Stimulated activated CD4-positive, alpha-beta T cell treated with anti-CD3 and anti-CD28 coated beads, Interleukin-15, amount 100 ng/mL, for 24 hours (primary cell): ENCODE data around the gene GOLGA8H.
"Not testable (repeated sequence)": the region's sequence is repeated elsewhere in the genome, so short reads cannot be mapped to it uniquely, and the experiment has no call there.

Source experiments
- DNase-seq: peaks from one replicate; pipeline ENCODE4 v3.0.0-alpha.2; 2020

Gene GOLGA8H, protein sequence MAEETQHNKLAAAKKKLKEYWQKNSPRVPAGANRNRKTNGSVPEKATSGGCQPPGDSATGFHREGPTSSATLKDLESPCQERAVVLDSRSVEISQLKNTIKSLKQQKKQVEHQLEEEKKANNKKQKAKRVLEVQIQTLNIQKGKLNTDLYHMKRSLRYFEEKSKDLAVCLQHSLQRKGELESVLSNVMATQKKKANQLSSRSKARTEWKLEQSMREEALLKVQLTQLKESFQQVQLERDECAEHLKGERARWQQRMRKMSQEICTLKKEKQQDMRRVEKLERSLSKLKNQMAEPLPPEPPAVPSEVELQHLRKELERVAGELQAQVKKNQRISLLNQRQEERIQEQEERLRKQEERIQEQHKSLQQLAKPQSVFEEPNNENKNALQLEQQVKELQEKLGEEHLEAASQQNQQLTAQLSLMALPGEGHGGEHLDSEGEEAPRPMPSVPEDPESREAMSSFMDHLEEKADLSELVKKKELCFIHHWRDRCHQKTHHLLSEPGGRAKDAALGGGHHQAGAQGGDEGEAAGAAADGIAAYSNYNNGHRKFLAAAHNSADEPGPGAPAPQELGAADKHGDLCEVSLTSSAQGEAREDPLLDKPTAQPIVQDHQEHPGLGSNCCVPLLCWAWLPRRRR

DNA sequence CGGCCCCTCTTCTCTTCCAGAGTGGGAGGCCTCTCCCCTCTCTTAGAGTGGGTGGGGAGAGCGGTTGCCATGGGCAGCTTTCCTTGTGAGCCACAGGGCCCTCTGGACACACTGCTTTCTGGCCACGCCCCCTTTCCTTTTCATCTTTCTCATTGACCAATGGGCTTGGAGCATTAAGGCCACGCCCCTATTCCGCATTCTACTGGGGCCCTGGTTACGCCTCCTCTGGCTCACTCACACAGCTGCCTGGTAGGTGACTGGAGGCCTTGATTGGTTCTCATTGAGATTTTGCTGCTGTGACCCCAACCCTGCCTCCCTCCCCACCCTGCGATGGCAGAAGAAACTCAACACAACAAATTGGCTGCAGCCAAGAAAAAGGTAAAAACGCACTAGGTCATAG, at the start of gene GOLGA8H:
TSS of gene GOLGA8H (plus strand) at position 233 of the 400 bp plus-strand sequence. CDS start at position 331, 98 bp downstream.
- not testable (repeated sequence) for DNase-seq

DNA sequence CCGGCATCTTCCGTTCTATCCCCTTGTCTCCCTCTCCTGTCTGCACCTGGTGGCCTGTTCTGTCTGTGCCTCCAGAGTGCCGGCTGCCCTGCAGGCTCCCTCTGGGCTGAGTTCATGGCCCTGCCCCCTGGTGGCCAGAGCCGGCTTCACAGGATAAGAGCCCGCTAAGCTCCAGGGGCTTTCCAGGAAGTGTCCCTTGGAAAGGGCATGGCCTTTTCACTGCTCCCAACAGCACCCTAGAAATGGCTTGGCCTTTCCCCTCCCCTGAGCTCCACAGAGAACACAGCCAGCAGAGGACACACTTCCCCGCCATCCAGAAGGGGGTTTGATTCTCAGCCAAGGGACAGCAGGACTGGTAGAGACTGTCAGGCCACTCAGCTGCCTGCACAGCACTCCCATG, 36.9 kb upstream of the GOLGA8H start:
- DNase-seq = not testable (repeated sequence)

DNA sequence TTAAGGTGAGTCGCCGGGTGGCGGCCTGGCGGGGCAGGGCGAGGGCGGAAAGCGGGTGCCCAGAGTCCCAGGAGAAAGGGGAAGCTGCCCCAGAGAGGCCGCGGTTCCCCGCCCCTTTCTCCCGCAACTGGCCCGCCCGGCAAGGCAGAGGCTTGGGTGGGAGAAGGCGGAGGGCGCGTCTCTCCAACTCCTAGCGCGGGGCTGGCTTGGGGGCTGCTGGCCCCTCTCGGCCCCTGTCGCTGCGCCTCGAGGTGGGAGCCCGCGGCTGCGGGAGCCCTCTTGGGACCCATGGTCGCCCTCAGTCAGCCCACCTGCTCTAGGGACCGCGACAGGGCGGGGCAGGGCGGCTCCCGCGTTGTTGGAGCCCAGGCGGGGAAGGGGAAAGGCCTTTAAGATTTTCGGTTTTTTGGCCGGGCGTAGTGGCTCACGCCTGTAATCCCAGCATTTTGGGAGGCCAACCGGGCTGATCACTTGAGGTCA, 30.8 kb upstream of the GOLGA8H start:
- DNase-seq = not testable (repeated sequence)

DNA sequence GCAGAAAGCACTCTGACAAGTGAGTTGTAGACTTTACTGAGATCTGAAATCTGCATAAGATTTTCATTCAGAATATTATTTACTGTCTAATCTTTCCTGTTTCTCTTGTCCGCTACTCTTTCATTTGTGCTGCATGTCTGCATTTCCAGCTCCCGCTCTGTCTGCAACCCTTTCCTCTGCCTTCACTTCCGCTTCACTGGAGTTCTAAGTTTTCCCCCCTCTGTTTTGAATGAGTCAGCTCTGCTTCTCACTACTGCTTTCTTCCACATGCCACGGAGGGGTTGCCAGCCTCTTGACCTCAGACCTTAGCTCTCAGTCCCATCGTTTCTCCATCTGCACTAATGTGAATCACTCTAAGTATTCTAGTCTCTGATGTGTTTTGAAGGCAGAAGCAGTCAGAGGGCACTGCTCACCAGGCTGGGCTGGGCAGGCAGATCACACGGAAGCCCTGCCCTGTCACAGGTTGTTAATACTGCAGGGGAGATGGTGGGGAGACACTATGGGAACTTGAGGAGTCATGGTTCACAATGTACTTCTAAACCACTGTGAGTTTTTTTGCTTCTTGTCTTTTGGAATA, 24.3 kb upstream of the GOLGA8H start:
- DNase-seq = not testable (repeated sequence)

DNA sequence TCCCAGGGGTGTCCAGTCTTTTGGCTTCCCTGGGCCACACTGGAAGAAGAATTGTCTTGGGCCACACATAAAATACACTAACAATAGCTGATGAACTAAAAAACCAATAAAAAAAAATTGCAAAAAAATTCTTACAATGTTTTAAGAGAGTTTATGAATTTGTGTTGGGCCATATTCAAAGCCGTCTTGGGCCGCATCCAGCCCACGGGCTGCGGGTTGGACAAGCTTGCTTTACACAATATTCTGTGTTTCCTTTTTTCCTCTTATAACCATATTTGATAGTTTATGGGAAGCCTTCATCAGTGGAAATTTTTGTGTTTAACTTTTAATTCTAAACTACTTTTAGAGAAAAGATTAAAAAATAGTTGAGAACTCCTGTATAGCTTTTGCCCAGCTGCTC, 23.1 kb upstream of the GOLGA8H start:
- not testable (repeated sequence) for DNase-seq

DNA sequence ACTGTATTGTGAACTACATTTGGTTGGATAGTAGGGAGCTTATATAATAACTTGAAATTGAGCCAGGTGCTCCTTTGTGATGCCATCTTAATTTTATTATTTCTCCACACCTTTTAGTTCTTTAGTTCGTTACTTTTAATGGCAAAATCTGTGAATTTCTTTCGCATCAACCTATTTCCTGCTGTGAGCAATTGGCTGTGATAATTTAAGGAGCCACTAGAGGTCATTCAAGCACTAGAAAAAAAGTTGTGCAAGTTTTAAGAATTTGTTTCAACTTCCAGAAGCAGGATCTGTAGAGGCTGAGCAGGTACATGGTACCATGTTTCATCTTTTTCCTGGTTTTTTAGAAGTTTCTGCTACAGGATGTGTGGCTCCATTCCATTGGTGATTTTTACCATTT, 4.9 kb upstream of the GOLGA8H start:
- DNase-seq = not testable (repeated sequence)

DNA sequence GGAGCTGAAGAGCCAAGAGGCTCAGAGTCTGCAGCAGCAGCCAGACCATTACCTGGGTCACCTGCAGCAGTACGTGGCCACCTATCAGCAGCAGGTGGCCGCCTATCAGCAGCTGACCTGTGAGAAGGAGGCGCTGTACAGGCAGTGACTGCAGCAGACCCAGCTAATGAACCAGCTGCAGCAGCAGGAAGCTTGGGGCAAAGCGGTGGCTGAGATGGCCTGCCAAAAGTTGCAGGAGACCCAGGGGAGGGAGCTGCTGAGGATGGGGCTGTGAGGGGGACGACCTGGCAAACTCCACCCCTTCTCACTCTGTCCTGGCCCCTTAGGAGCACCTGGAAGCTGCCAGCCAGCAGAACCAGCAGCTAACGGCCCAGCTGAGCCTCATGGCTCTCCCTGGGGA, 8.4 kb downstream of the GOLGA8H start:
- not testable (repeated sequence) for DNase-seq

DNA sequence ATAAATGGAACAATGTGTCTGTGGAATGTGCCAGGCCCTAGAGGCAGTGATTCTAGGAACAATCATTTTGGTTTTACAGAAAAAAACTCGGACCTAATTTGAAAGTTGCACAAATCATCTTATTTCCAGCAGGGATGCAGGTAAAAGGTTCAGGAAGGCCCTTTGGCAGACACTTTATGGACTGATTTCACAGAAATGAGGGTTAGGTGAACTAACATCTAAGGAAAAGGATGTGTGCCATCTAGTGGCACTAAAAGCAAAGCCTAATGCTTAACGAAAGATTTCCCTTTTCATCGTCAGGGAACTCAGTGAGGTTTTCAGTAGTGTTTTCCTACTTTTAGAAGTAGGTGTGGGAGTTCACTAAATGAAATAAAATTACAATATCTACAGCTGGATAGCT, 17.5 kb downstream of the GOLGA8H start:
- not testable (repeated sequence) for DNase-seq

DNA sequence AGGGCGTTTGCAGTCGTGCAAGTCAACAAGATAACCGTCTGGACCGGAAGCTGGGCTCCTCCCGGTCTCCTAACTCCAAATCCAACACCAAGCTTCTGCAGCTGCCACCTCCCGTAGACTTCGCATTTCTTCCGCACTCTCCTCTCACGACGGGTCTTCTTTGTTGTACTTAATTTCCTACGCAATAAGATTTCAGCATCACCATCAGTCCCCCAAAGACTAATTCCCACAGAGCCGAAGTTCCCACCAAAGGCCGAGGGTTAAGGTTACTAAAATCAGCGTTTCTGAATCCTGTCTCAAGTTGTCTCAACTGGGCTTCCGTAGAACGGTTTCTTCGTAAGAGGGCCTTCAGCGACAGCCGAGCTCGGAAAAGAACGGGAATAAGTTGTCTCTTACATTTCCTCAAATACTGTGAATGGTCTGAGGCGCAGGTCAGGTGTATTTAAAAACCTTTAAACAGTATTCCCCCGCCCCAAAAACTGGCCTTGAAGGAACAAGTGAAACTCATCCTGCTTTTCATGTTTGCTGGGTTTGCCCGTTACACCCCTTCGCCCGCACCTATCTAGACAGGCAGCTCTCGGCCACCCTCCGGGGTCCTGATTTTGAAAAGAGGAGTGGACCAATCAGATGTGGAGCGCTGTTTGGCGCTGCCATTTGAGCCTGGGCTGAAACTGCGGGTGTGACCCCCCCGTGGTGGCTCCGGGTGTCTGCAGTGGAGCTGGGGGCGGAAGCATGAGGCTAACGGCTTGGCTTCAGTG, 21.8 kb downstream of the GOLGA8H start, which contains the start of gene ARHGAP11B:
TSS of gene ARHGAP11B (plus strand) at position 693 of the 758 bp plus-strand sequence.
- DNase-seq = peak; percentile 97

DNA sequence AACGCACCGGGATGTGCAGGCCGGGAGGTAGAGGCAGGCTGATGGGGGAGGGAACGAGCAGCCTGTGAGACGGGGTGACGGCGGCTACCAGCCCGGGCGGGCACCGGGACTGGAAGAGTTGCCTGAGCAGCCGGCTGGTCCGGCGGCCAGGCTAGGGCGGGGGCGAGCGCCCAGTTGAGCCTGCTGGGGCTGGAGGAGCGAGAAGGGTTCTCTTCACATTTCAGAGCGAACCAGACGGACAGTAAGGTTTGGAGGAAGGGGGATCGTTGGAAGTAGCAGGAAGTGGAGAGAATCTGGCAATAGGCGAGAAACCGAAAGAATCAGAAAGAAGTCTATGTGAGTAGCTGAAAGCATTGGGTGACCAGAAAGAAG, 22.4 kb downstream of the GOLGA8H start:
- peak; percentile 8 for DNase-seq

DNA sequence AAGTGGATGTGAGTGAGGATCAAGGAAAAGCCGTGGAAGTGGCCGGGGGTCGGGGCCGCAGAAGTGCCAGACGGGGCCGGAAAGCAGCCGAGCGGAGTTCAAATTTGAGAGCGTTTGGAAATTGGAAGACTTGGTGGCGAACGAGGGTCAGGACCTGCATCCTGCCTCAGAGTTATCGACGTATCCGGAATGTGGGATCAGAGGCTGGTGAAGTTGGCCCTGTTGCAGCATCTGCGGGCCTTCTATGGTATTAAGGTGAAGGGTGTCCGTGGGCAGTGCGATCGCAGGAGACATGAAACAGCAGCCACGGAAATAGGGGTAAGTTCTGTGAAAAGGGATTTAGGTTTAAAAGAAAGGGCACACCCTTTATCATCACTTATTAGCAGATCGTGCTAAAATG, 22.8 kb downstream of the GOLGA8H start:
- peak; percentile 6 for DNase-seq

DNA sequence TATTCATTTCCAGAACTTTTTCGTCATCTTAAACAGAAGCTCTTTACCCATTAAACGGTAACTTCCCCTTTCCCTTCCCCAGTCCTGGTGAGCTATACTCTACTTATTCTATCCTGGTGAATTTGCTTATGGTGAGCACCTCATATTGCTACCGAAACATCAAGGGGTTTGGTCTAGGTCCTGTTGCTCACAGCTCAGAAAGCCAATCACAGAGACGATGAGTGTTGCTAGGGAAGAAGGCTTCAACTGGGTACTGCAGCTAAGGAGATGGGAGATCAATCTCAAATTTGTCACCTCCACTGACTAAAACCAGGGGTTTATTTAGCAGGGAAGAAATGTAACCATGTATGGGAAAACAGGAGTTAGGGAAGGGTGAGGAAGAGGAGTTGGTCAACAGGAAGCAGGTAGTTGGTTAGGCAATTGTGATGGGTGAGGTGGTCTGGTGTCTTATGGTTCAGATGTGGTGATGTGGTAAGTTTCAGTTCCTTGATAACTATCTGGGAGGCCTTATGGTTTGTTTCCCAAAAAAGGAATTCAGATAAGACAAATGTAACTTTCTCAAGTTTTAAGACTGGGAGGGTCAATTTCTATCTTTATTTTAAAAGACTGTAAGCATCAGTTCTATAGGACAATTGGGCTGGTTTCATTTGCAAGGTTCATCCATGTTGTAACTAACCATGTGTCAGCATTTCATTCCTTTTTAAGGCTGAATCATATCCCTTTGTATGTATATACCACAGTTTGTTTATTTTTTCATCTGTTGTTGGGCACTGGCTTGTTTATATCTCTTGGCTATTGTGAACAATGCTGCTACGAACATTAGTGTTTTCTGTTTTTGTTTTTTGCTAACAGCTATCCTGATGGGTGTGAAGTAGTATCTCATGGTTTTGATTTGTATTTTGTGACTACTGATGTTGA, 46.4 kb downstream of the GOLGA8H start:
- no peak for DNase-seq

DNA sequence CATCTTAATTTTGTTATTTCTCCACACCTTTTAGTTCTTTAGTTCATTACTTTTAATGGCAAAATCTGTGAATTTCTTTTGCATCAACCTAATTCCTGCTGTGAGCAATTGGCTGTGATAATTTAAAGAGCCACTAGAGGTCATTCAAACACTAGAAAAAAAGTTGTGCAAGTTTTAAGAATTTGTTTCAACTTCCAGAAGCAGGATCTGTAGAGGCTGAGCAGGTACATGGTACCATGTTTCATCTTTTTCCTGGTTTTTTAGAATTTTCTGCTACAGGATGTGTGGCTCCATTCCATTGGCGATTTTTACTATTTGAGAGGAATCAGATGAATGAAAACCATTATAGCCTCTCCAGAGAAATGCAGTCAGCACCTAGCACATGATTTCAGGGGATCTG, 57.3 kb downstream of the GOLGA8H start:
- DNase-seq = not testable (repeated sequence)
